Adrenal gland (tissue), 5 donors: ENCODE measurements around the gene GPR68.

ENCODE experiments used
- POLR2A ChIP-seq, 2 donors: fragments of 450-650 bp; IDR thresholded peaks; one replicate each; pipeline ENCODE4 v1.6.1; 2017; ENCODE audit warnings: antibody characterized with exemption in 2 of 2, mild to moderate bottlenecking in 2 of 2, moderate library complexity in 1 of 2
- TF ChIP-seq, protein P1 (sequence below), 6 experiments: fragments of 450-650 bp in 4 of 6; fragments of 200-600 bp in 2 of 6; sonication (generic) in 1 of 6; IDR thresholded peaks; 1 replicate in 5 of 6; 2 replicates in 1 of 6; pipeline versions ENCODE4 v1.5.1 to v1.8.0; 2016 to 2021; ENCODE audit warnings: antibody characterized with exemption in 6 of 6, mild to moderate bottlenecking in 2 of 6, moderate library complexity in 1 of 6
- donor health status: DM: no; HTN: no; CAD: no.

DNA sequence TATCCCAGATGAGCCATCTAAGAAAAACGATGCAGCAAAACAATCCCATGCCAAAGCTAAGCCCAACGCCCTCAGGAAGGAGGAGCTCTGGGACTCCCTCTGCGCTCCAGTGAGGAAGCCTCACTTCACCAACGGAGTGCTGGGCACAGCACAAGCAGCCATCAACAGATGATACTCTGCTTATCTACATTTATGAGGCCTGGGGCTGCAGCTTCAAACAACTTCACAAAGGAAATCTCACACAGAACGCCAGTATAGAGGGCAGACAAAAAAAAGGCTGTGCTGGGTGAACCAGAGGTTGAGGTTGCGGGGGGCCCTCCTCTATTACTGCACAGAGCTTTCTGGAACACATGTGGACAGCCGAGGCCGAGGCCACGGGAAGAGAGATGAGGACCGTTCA is 34.9 kb upstream of the GPR68 start:
- TF ChIP-seq, protein P1, sequence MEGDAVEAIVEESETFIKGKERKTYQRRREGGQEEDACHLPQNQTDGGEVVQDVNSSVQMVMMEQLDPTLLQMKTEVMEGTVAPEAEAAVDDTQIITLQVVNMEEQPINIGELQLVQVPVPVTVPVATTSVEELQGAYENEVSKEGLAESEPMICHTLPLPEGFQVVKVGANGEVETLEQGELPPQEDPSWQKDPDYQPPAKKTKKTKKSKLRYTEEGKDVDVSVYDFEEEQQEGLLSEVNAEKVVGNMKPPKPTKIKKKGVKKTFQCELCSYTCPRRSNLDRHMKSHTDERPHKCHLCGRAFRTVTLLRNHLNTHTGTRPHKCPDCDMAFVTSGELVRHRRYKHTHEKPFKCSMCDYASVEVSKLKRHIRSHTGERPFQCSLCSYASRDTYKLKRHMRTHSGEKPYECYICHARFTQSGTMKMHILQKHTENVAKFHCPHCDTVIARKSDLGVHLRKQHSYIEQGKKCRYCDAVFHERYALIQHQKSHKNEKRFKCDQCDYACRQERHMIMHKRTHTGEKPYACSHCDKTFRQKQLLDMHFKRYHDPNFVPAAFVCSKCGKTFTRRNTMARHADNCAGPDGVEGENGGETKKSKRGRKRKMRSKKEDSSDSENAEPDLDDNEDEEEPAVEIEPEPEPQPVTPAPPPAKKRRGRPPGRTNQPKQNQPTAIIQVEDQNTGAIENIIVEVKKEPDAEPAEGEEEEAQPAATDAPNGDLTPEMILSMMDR (IDR thresholded peaks at IDR 0.05) = no peak
- no peak for TF ChIP-seq POLR2A (IDR thresholded peaks at IDR 0.05)
